Measurements from ENCODE around the gene CD300A.

The CD300A gene

GRCh38 chr17:74460241-74460640 is 6.2 kb upstream of the CD300A start:
- no peak overlapping the region for H3K4me3 ChIP-seq (ENCODE audit: control insufficient read depth, low read depth, low read length)
- TF ChIP-seq, protein P1, sequence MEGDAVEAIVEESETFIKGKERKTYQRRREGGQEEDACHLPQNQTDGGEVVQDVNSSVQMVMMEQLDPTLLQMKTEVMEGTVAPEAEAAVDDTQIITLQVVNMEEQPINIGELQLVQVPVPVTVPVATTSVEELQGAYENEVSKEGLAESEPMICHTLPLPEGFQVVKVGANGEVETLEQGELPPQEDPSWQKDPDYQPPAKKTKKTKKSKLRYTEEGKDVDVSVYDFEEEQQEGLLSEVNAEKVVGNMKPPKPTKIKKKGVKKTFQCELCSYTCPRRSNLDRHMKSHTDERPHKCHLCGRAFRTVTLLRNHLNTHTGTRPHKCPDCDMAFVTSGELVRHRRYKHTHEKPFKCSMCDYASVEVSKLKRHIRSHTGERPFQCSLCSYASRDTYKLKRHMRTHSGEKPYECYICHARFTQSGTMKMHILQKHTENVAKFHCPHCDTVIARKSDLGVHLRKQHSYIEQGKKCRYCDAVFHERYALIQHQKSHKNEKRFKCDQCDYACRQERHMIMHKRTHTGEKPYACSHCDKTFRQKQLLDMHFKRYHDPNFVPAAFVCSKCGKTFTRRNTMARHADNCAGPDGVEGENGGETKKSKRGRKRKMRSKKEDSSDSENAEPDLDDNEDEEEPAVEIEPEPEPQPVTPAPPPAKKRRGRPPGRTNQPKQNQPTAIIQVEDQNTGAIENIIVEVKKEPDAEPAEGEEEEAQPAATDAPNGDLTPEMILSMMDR (IDR thresholded peaks at IDR 0.05; ENCODE audit: control insufficient read depth, insufficient read depth, low read depth, low read length, missing control alignments), result no peak
- DNase-seq (ENCODE audit: low read depth), result no peak

GRCh38 chr17:74460996-74461395 is 5.4 kb upstream of the CD300A start:
- TF ChIP-seq, protein P1 (IDR thresholded peaks at IDR 0.05; ENCODE audit: control insufficient read depth, insufficient read depth, low read depth, low read length, missing control alignments), result no peak
- no peak for DNase-seq (ENCODE audit: low read depth)
- no peak overlapping the region for H3K4me3 ChIP-seq (ENCODE audit: control insufficient read depth, low read depth, low read length)

DNA sequence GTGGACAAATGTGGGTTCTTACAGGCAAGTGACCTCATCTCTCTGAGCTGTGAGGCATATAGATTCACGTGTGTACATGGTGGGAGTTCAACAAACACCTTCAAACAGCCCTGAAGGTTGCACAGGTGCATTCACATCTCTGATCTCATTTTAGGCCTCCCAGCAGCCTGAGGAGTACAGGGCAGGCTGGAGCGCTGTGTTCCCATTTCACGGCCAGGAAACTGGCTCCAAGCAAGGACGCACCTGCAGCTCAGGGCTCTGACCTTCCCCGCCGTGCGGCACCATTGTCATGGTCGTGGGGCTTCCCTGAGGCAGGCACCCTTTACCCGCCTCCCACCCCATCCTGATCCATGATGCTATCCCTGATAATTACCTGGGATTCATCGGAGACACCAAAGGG is 4.8 kb upstream of the CD300A start:
- no peak for DNase-seq (ENCODE audit: low read depth)
- H3K4me3 ChIP-seq (ENCODE audit: control insufficient read depth, low read depth, low read length), result no peak overlapping the region
- TF ChIP-seq, protein P1 (IDR thresholded peaks at IDR 0.05; ENCODE audit: control insufficient read depth, insufficient read depth, low read depth, low read length, missing control alignments), result no peak

DNA sequence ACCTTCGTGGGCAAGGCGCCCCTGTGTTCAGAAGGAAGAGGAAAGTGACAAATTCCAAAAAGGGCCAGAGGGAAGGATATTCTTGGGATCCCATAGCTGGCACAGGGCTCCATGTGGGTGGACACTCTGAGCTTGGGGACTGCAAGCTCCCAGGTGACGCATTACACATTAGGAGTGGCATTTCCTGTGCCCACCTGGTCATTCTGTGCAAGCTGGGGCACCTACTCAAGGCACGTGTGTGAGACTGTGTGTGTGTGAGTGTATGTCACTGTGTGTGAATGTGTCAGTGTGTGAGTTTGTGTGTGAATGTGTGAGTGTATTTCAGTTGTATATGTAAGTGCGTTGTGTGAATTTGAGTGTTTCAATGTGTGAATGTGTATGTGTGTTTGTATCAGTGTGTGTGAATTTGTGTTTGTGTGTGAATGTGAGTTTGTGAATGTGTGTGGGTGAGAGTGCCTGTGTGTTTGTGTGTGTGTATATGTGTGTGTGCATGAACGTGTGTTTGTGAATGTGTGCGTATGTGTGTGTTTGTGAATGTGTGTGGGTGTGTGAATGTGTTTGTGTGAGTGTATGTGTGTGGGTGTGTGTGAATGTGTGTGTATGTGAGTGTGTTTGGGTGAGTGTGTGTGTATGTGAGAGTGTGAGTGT is 1.6 kb upstream of the CD300A start:
- H3K4me3 ChIP-seq (ENCODE audit: control insufficient read depth, low read depth, low read length), result no peak overlapping the region
- TF ChIP-seq, protein P1 (IDR thresholded peaks at IDR 0.05; ENCODE audit: control insufficient read depth, insufficient read depth, low read depth, low read length, missing control alignments), result no peak
- DNase-seq (ENCODE audit: low read depth), result no peak

- H3K4me3 ChIP-seq (ENCODE audit: control insufficient read depth, low read depth, low read length), result no peak overlapping the region
- no peak for DNase-seq (ENCODE audit: low read depth)
- TF ChIP-seq, protein P1 (IDR thresholded peaks at IDR 0.05; ENCODE audit: control insufficient read depth, insufficient read depth, low read depth, low read length, missing control alignments), result no peak
Observed at GRCh38 chr17:74465378-74466110, 890 bp upstream of the CD300A start.

GRCh38 chr17:74466828-74467184 is 372 bp downstream of the CD300A start:
- no peak overlapping the region for H3K4me3 ChIP-seq (ENCODE audit: control insufficient read depth, low read depth, low read length)
- DNase-seq (ENCODE audit: low read depth), result no peak
- TF ChIP-seq, protein P1 (IDR thresholded peaks at IDR 0.05; ENCODE audit: control insufficient read depth, insufficient read depth, low read depth, low read length, missing control alignments), result no peak

Measured in AG09309 (cell line).